HG03196 (cell line): Measurements from ENCODE around the gene RNF115.
A peak's percentile ranks its signal among the peaks of the same experiment; 100 is the strongest.
"Not testable (repeated sequence)": the region's sequence is repeated elsewhere in the genome, so short reads cannot be mapped to it uniquely, and the experiment has no call there.

Experiments used
- ATAC-seq: cut with Tn5 transposase; IDR thresholded peaks from one replicate; pipeline ENCODE4 v1.9.1; 2021; ENCODE audit not compliant: unreplicated experiment

Gene RNF115

DNA sequence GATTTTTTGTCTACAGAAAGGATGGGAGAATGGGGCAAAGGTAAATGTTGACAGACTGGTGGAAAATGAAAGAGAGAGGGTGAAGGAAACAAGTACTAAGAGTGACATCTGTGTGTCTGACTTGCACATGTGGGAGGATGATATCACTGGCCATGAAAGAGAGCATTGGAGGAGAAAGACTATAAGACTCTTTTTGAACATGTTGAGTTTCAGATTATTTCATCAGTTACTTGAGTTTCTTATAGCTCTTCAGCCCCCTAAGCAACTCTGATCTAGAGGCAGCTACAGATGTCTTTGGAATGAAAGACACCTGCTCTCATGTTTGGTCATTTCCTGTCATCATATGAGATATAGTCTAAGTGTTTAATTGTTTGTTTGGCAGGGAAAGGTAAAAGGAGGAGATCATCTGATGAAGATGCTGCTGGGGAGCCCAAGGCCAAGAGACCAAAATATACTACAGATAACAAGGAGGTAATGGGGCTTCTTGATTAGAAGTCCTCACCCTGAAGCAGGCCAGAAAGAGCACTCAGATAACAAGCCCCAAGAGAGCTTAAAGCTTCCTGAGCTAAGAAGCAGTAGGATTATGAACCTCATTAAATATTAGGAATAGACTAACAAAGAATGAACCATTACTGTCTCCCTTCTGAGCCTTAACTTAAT, 4.6 kb upstream of the RNF115 start:
- ATAC-seq = no peak

DNA sequence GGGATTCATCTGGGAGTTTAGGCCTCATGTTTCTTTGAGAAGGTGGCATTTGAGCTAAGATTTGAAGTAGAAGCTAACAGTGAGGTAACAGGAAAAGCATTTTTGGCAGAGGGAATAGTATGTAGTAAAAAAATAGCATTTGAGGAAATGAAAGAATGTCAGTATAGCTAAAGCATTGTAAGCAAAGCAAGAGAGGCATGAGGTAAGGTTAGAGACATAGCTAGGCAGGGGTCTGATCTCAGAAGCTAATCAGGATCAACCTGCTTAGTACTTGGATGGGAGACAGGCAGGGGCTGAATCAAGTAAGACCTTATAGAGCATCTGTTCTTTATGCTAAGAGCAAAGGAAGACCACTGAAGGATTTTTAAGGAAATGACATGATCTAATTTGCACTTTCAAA, 4.1 kb upstream of the RNF115 start:
- no peak for ATAC-seq

DNA sequence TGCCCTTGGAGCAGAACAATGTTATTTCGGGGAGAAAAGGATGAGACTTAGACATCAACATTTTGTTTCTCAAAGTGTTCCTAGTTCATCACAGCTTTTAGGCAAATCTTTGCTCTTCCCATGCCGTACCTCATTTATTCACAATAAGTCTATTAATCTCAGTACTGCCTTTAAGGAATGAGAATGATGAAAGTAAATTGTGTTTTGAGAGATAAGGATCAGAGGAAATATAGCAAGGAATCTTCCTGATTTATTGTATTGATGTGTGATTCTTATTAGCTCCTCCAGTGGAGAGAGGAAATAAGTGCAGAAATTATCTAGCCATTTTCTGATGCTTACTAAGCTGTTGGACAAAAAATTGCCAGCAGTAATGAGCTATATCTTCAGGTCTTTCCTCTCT, 2.1 kb upstream of the RNF115 start:
- ATAC-seq = no peak

DNA sequence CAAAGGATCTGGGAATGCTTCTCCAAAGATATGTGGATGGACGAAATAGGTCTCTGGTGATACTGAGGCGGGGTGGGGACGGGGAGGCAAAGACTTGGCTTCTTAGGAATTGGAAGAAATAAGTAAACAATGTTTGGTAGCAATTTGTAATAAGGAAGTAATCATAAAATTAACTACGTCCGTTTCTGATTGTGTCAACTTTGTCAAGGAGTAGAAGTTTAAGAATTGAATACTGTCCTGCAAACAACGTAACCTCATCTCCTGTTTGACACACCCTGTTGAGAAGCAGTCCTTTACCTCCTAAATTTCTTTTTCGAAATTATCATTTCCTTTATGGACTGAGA, 576 bp upstream of the RNF115 start:
- no peak for ATAC-seq

DNA sequence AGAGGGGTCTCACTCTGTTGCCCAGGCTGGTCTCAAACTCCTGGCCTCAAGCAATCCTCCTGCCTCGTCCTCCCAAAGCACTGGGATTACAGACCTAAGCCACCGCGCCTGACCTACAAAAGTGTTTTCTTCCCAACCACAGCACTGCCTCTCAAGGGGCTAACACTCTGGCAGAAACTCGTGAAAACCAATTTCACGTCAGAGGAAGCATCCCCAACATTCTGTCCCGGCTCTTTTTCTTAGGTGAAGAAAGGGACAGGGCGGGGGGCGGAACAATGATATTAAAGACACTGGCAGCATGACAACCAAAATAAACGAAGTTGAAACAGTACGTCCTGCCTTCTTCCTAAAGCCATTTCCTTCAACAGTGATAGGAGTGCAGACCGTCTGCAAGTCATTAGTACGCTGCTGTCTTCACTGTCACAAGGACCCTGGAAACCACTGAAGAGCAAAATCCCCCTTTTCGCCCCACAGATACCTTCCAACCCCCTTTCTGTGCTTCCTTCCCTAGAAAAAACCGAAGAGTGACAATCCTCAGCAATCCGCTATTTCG, 1.0 kb downstream of the RNF115 start:
- not testable (repeated sequence) for ATAC-seq

DNA sequence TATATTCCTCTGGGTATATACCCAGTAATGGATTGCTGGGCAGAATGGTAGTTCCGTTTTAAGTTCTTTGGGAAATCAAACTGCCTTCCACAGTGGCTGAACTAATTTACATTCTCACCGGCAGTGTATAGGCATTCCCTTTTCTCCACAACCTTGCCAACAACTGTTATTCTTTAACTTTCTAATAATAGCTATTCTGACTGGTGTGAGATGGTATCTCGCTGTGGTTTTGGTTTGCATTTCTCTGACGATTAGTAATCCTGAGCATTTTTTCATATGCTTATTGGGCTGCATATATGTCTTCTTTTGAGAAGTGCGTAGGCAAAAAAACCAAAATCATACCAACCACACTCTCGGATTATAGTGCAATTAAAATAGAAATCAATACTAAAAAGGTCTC, 5.8 kb downstream of the RNF115 start:
- ATAC-seq = not testable (repeated sequence)

DNA sequence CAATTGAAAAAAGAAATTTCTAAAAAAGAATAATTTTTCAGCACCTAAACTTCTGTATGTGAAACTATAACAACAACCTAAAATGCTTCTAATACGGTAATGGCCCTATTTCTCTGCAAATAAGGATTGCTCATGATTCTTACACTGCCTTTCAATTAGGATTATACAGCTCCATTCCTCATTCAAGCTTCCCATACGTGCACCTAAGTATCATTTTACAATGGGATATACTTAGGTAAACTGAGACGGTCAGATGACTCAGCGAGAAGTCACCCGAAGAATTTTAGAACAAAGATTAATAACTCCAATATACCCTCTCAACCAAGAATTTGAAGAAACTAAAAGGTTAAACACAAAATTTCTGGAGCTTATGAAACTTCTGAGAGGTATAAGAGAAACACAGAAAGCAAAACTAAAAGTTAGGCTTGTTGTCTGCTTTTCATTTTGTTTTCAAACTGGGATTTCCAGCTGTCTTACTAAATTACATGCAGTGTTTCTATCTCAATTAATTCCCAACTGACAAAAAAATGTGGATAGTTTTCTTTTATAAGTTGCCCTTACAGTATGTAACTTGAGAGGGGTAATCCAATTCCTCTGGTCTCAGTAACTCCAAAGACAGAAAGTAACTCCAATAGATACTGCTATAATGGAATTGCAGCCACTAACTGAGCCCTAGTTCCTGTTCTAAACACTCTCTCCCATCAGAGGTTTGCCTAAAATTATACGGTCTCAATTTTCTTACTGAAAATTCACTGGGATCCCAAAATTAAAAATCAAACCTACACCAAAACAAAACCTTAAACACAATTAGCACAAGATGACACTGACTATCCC, 10.7 kb downstream of the RNF115 start:
- ATAC-seq = not testable (repeated sequence)

DNA sequence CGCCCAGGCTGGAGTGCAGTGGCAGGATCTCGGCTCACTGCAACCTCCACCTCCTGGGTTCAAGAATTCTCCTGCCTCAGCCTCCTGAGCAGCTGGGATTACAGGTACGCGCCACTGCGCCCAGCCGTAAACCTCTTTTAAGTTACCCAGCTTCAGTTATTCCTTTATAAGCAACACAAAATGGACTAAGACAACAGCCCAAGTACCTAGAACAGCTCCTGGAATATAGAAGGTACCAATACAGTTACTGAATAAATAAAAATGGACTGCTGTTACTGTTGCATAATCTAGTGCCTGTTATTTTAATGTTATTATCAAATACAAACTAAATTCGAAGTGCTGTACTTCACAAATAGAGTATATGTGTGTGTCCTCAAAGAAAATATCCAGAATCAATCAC, 17.1 kb downstream of the RNF115 start:
- no peak for ATAC-seq

DNA sequence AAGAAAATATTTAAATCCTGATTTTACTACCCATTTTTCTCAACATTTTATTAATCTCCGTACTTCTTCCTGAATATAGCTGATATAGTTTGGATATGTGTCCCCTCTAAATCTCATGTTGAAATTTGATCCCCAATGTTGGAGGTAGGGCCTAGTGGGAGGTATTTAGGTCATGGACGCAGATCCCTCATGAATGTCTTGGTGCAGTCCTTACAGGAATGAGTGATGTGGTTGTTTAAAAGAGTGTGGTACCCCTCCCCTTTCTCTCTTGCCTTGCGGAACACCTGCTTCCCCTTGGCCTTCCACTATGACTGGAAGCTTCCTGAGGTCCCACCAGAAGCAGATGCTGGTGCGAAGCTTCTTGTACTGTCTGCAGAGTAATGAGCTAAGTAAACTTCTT, 17.5 kb downstream of the RNF115 start:
- ATAC-seq = no peak

DNA sequence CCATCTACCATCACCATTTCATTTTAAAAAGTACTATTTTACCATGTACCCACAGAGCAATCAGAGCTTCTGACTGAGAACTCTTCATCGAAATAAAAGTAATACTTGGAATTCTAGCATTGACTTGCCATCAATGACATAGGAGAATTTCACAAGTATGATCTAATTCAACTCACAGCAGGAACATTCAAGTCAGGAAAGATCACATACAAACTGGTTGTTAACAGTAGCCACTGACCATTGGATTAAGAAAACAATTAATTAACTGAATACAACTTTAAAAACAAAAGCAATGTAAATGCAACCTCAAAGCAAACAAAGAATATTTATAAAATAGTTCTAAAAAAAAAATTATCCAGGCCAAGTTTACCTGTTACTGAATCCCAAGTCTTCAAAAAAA, 18.8 kb downstream of the RNF115 start:
- no peak for ATAC-seq

DNA sequence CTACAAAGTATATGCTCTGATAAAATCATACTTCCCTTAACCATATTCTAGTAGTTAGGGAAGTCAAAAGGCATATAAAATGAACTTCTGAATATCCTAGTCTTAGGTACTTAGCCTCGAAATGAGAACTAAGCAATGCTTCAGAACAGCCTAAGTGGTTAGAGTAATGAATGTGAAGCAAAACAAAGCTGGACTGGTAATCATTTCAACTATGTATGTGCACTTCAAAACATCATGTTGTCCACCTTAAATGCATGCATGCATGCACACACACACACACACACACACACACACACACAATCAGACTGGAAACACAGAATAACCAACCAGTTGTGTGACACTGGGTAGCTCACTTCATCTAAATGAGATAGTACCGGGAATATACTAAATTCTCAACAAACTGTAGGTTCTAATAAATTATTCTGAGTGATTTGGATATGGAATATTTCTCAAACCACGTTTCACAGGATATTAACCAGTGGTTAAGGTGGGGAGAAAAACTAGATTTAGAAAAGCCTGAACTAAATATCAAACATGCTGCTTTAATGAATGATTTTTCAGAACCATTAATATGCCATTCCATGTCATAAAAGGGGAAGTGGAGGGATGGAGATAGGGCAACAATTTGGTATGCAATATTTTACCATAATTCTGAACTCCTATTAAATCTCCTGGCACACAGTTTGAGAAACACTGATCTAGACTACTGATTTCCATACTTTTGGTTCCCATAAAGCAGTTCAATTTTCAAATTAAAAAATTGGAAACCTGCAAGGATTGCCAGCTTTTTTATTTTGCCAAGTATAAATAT, 19.5 kb downstream of the RNF115 start:
- ATAC-seq = no peak

DNA sequence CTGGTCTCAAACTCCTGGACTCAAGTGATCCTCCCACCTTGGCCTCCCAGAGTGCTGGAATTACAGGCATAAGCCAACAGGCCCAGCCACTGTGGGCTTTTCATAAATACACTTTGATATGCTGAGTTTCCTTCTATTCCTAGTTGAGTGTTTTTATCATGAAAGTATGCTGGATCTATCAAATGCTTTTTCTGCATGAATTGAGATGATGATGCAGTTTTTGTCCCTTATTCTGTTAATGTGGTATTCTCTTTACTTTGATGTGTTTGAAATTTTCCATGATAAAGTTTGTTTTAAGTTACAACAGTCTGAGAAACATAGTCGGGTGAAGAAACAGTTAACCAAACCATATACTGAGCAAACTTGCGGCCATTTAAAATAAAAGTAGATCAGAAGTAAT, 24.1 kb downstream of the RNF115 start:
- no peak for ATAC-seq

DNA sequence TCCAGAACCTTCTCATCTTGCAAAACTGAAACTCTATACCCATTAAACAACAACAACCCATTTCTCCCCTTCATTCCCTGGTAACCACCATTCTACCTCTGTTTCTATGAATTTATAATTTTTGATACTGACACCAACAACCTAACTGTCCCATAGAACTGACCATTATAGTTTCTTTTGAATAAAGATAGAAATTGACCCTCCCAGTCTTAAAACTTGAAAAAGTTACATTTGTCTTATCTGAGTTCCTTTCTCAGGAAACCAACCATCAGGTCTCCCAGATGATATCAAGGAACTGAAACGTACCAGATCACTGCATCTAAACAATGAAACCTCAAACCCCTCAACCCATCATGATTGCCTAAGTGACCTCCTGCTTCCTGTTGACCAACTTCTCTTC, 27.1 kb downstream of the RNF115 start:
- ATAC-seq = no peak

DNA sequence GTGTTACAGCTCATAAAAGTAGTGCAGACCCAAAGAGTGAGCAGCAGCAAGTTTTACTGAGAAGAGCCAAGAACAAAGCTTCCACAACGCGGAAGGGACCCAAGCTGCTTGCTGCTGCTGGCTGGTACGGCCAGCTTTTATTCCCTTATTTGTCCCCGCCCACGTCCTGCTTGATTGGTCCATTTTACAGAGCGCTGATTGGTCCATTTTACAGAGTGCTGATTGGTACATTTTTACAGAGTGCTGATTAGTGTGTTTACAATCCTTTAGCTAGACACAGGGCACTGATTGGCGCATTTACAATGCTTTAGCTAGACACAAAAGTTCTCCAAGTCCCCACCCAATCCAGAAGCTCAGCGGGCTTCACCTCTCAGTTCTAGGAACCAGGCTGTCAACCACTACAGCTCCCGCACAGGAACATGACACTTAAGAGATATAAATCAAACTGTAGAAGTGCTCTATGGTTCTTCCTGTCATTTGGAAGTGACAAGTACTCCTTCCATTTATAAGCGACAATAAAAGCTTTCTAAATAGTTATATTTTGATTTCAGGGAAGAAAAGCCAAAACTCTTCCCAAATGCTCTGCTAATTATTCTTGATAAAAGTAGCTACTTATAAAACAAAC, 28.5 kb downstream of the RNF115 start:
- no peak for ATAC-seq

DNA sequence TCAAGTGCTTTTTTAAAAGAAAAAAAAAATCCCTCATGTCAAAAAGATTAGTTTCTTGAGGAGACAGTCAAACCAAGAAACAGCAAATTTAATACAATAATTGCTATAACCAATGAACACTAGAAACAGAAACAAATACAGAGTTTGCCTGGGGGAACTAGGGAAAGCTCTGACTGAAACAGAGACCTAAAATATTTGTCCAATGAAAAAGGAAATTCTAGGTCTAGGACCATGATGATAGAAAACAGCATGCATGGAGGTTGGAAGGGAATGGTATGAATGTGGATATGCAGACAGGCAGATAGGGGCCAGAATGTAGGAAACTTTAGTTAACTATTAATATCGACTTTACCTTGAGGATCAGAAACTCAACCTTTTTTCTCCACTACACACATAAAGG, 31.4 kb downstream of the RNF115 start:
- no peak for ATAC-seq

DNA sequence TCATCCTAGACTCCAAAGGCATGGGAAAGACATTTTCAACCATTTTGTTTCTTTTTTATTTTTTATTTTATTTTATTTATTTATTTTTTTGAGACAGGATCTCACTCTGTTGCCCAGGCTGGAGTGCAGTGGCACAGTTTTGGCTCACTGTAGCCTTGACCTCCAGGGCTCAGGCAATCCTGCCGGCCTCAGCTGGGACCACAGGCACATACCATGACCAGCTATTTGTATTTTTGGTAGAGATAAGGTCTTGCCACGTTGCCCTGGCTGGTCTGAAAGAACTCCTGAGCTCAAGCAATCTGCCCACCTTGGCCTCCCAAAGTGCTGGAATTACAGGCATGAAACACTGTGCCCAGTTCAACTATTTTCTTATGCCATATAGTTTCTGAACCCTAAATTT, 32.0 kb downstream of the RNF115 start:
- ATAC-seq = not testable (repeated sequence)

DNA sequence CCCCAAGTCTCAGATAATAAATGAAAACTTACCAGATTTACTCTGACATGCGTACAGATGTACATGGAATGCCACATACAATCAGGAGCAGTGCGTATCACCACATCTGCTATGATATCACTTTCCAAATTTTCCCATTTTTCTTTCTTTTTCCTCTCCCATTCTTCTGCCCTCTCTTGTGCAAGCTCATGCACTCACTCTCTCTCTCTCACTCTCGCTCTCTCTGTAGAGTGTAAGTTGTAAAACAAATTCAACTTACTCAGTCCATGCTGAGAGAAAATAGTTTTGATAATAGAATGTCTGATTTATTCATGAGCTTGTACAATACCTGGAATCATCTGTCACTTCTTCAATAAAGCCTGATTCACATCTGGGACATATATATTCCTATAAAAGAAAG, 35.3 kb downstream of the RNF115 start:
- no peak for ATAC-seq

DNA sequence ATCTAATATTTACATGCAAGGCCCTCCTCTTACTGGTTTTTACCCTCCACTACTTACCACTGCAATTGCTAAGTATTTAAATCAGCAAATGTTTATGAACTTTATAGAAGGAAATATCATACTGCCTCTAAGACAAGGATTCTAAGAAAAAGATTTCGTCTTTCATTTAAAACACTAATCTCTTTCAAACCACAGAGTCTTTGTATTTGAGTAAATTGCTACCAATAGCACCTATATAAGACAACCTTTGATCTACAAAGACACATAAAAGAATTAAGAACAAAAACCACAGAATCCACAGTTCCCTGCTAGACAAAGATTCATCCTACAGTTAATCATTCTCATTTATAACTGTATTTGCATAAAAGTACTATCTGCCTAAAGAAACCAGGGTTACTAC, 37.6 kb downstream of the RNF115 start:
- ATAC-seq = no peak

DNA sequence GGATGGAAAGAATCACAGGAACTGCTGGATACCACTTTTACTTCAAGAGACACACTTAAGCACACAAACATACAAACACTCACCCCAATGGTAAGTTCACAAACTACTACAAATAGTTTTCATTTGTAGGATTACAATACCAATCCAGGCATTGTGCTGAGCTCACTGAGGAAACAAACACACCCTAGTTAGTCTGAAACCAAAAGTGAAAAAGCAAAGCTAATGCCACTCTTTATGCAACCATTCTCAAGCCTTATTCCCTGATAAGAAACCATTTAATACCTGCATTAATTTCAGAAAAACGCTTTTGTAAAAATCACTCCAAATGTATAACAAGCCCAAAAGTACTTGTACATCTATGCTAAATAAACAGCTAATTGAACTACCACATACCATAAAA, 38.3 kb downstream of the RNF115 start:
- ATAC-seq = peak; percentile 74

DNA sequence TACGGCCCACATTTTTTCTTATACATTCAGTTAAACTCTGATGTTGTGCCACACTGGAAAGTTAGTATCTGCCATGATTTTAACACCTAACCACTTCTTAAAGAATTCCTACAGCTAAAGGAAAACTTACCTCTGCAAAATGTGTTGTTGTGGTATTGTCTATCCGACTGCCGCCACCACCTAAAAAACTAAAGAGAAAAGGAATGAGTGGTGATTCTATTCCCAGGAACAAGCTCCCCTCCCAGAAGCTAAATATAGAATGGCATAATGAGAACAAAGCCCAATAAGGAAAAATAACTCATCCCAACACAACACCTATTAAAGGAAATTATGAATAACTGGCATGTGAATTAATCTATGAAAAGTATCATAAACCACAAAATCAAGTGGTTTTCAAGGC, 39.5 kb downstream of the RNF115 start:
- no peak for ATAC-seq
